ENCODE results near the gene FXYD6. TPM values are rescaled to one million over a fixed set of nuclear protein-coding genes. Genes with fewer than 3 reads are reported as not detected.
A peak's percentile ranks its signal among the peaks of the same experiment; 100 is the strongest.

Gene FXYD6
- total RNA-seq, 2 donors from 2014 or later: 17.5 to 17.8 TPM

- Histone ChIP-seq H3K4me1 (ENCODE audit: control insufficient read depth in 1 of 2, low read depth in 2 of 2) (no peaks in the 10 kb centered on the region), H3K27ac (no peak overlapping the region), H3K27me3 (replicated peaks; ENCODE audit: insufficient read depth) (no peaks in the 10 kb centered on the region), H3K9me3 (no peaks in the 10 kb centered on the region), H3K36me3 (no peaks in the 10 kb centered on the region), H3K4me3 (no peak overlapping the region)
- TF ChIP-seq CTCF (IDR thresholded peaks at IDR 0.05): no peak
- ATAC-seq (ENCODE audit: insufficient number of reproducible peaks, low FRiP score, low read depth) (no peak), DNase-seq (ENCODE audit: low spot score) (no peak)
Observed at GRCh38 chr11:117809236-117810055, 67.0 kb downstream of the FXYD6 start.

GRCh38 chr11:117808784-117809183, 67.7 kb downstream of the FXYD6 start:
- H3K27me3 ChIP-seq (replicated peaks; ENCODE audit: insufficient read depth): no peaks in the 10 kb centered on the region
- H3K27ac ChIP-seq: no peak overlapping the region
- no peak overlapping the region for H3K4me3 ChIP-seq
- DNase-seq (ENCODE audit: low spot score) (no peak), ATAC-seq (ENCODE audit: insufficient number of reproducible peaks, low FRiP score, low read depth) (no peak)
- no peaks in the 10 kb centered on the region for H3K9me3 ChIP-seq
- H3K4me1 ChIP-seq (ENCODE audit: control insufficient read depth in 1 of 2, low read depth in 2 of 2): no peaks in the 10 kb centered on the region
- no peak for TF ChIP-seq CTCF (IDR thresholded peaks at IDR 0.05)
- no peaks in the 10 kb centered on the region for H3K36me3 ChIP-seq

GRCh38 chr11:117807482-117808327, 68.8 kb downstream of the FXYD6 start:
- no peaks in the 10 kb centered on the region for H3K27me3 ChIP-seq (replicated peaks; ENCODE audit: insufficient read depth)
- H3K9me3 ChIP-seq: no peaks in the 10 kb centered on the region
- no peak overlapping the region for H3K4me3 ChIP-seq
- TF ChIP-seq CTCF (IDR thresholded peaks at IDR 0.05): peak; percentile 79
- ATAC-seq (ENCODE audit: insufficient number of reproducible peaks, low FRiP score, low read depth) (no peak), DNase-seq (ENCODE audit: low spot score) (peak; percentile 46)
- H3K27ac ChIP-seq: no peak overlapping the region
- no peaks in the 10 kb centered on the region for H3K4me1 ChIP-seq (ENCODE audit: control insufficient read depth in 1 of 2, low read depth in 2 of 2)
- H3K36me3 ChIP-seq: no peaks in the 10 kb centered on the region

GRCh38 chr11:117806846-117807245, 69.6 kb downstream of the FXYD6 start:
- H3K27me3 ChIP-seq (replicated peaks; ENCODE audit: insufficient read depth): no peaks in the 10 kb centered on the region
- H3K36me3 ChIP-seq: no peaks in the 10 kb centered on the region
- TF ChIP-seq CTCF (IDR thresholded peaks at IDR 0.05): no peak
- H3K4me1 ChIP-seq (ENCODE audit: control insufficient read depth in 1 of 2, low read depth in 2 of 2): no peaks in the 10 kb centered on the region
- H3K4me3 ChIP-seq: no peak overlapping the region
- ATAC-seq (ENCODE audit: insufficient number of reproducible peaks, low FRiP score, low read depth) (no peak), DNase-seq (ENCODE audit: low spot score) (no peak)
- H3K9me3 ChIP-seq: no peaks in the 10 kb centered on the region
- H3K27ac ChIP-seq: no peak overlapping the region

- ATAC-seq (ENCODE audit: insufficient number of reproducible peaks, low FRiP score, low read depth) (no peak), DNase-seq (ENCODE audit: low spot score) (no peak)
- H3K36me3 ChIP-seq: no peaks in the 10 kb centered on the region
- no peak overlapping the region for H3K27ac ChIP-seq
- H3K27me3 ChIP-seq (replicated peaks; ENCODE audit: insufficient read depth): no peaks in the 10 kb centered on the region
- no peak overlapping the region for H3K4me3 ChIP-seq
- no peaks in the 10 kb centered on the region for H3K9me3 ChIP-seq
- H3K4me1 ChIP-seq (ENCODE audit: control insufficient read depth in 1 of 2, low read depth in 2 of 2): no peaks in the 10 kb centered on the region
- TF ChIP-seq CTCF (IDR thresholded peaks at IDR 0.05): no peak
Observed at GRCh38 chr11:117805045-117805444, 71.4 kb downstream of the FXYD6 start.

Measured in thoracic aorta (tissue), 2 donors.